GM21381 (cell line): ENCODE results near the gene CST1.
A peak's percentile ranks its signal among the peaks of the same experiment; 100 is the strongest.
"Not testable (repeated sequence)": the region's sequence is repeated elsewhere in the genome, so short reads cannot be mapped to it uniquely, and the experiment has no call there.

Experiments
- ATAC-seq: cut with Tn5 transposase; IDR thresholded peaks from one replicate; pipeline ENCODE4 v1.9.1; 2021; ENCODE audit warnings: mild to moderate bottlenecking, moderate library complexity; ENCODE audit not compliant: unreplicated experiment

CST1 gene

GRCh38 chr20:23750786-23751185 is at the start of gene CST1:
CST1 (minus strand) TSS chr20:23750935; CDS start chr20:23750866, 69 bp downstream.
- not testable (repeated sequence) for ATAC-seq

GRCh38 chr20:23799216-23799847 is 48.6 kb upstream of the CST1 start:
- ATAC-seq = peak; percentile 77

DNA sequence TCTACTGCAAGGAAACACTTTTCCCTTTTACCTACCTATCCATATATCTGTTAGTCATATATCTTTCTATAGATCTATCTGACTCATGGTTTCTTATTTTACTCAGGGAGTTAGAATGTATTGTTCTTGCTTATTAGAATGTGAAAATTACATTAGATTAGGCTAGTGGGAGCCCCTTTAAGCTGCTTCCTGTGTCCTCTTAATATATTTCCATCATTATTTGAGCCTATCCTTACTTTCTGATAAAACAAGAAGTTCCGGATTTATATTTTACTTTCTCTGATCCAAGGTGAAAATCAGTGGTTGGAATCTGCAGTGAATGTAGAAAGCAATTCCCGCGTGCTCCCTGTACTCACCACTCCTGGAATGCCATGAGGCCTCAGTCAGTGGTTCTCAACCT is 44.8 kb upstream of the CST1 start:
- no peak for ATAC-seq

- ATAC-seq = no peak
Observed at GRCh38 chr20:23794841-23795240, 44.1 kb upstream of the CST1 start.

DNA sequence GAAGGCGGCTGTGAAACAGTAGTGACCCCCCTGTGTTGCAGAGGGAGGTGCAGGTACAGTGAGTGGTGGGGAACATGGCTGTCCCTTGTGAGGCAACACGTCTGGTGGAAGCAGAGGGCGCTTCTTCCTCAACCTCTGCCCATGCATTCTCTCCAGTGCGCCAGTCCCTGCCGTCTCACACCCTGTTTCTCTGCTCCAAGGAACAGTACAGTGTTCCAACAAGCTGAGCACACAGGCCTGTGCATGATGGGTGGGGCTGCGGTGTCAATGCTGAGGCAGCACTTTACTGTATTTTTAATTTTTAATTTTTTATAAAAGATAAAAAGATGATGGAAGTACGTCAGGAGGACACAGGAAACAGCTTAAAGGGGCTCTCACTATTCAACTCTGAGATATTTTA is 43.3 kb upstream of the CST1 start:
- ATAC-seq = no peak

DNA sequence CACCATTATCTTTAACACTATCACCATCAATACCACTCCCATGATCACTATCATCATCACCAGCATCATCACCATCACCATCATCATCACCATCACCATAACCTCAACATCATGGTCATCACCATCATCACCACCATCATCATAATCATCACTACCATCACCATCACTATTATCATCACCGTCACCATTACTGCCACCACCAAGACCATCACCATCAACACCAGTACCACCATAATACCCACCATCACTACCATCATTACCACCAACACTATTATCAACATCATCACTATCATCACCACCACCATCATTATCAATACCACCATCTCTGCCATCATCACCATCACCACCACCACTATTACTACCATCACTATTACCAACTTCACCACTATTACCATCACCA is 32.7 kb upstream of the CST1 start:
- ATAC-seq = no peak

DNA sequence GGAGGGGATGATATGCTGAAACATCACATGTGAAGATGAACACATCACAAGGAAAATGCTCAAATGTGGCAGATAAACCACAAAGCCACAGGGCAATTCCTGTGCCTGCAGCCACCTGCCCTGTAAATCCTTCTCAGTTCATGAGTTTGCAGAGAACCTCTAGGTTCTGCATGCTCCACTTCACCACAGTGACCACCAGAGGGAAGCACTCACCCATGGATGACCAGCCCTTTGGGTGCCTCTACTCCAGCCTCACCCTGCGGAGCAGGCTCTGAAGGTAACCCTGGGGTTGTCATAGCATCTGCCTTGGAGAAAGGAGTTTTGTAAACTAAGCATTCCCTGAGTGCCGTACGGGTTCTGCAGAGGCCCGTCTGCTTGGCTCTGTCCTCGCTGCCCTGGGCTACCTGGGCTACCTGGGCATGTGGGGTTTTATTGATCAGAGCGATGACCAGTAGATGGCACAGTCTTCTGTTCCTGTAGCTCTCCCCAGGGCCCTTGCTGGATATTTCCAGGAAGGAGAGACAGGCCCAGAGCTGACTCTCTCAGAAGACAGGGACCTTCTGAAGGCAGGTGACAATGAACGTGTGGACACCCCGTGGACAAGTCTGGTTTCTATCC is 31.7 kb upstream of the CST1 start:
- no peak for ATAC-seq

DNA sequence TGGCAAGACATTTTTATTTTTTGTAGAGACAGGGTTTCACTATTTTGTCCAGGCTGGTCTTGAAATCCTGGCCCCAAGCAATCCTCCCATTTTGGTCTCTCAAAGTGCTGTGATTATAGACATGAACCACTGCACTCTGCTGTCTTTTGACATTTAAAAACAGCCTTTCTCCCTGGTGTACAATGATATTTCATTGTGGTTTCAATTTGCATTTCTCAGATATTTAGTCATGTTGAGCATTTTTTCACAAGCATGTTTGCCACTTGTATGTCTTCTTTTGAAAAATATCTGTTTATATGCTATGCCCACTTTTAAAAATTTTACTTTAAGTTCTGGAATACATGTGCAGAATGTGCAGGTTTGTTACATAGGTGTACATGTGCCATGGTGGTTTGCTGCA is 27.9 kb upstream of the CST1 start:
- not testable (repeated sequence) for ATAC-seq

DNA sequence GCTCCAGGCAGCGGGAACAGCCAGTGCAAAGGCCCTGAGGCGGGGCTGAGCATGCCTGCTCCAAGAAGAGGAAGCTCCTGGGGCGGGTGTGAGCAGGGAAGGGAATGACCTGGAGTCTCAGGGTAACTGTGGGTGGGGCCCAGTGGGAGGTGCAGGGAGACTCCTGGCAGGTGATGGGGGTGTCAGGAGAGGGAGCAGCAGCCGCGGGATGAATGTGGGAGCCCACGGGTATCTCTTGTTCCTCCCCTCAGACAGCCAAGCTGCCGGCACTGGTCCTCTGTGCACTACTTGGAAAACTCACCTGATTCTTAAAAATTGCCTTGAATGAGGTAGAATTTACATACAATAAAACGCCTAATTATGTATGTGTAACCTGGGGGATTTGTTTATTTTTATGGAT is 26.6 kb upstream of the CST1 start:
- ATAC-seq = not testable (repeated sequence)

DNA sequence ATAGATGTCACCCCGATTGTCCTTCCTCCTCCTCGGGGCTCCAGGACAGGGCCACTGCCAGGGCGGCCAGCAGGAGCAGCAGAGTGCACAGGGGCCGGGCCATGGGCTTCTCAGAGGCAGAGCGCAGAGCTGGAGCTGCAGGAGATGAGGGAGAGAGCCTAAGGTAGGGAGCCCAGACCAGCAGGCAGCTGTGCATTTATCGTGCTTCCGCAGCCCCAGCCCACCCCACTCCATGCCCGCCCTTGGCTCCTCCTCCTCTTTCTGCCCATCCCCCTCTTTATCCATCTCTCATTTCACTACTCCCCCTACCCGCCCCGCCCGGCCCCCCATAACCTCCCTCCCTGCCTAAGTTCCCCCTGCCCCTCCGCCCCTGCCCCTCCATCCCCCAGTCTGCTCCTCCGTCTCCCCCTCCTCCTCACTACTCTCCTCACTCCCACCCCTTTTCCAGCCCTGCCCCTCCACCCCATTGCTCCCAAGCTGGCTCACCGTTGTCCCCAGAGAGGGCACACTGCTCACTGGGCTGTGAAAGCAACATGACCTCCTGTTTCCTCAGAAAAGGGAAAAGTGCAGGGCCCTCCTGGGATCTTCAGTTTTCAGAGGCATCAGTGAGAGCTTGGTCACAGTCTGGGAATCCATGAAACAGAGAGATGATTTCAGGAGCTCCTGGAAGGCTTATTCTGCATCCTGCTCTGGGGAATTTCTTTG is 25.5 kb upstream of the CST1 start:
- no peak for ATAC-seq

DNA sequence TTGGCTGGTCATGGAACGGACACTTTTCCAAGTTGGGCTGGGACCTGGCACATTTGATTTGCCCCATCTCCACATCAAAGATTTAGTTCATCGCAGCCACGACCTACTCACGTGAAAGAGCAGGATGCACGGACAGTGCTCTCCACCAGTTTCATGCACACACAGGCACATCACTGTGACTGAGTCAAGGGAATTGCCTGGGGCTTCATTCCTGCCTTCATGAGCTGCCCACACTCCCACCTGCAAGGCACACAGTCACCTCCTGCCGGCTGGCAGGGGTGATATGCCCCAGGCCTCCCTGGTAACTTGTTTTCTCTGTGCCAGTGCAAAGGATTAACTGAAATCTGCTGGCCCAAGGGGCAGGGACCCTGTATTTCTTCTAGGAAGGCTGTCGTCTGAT is 23.3 kb upstream of the CST1 start:
- no peak for ATAC-seq

- ATAC-seq = no peak
Observed at GRCh38 chr20:23773579-23773978, 22.8 kb upstream of the CST1 start.

DNA sequence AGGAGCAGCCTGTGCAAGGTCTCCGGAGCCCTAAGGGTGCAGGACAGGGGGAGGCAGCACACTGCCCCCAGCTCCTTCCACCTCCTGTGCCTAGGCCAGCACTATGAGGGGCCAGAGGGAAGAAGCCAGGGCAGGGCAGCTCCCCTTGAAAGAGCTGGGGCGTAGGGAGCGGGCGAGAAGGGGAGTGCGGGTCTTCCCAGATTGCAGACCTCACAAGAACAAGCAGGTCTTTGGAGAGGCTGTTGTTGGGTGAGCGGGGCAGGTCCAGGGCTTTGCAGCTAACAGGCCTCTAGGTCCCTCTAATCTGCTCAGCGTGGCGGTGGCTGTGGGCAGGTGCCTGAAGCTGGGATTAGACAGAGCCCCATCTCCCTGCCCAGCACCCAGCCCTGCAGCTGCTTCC is 22.4 kb upstream of the CST1 start:
- ATAC-seq = no peak

DNA sequence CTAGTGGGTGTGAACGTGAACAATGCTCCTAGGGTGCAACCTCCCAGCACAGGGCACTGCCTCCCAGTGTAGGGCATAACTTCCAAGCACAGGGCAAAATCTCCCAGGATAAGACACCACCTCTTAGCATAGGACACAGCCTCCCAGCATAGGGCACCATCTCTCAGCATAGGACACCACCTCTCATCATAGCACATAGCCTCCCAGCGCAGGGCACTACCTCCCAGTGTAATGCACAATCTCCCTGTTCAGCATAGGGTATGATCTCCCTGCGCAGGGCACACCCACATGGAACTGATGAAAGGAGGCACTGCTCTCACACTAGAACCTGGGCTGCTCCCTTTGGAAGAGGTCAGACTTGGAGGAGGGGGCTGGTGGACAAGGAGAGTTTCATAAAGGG is 21.3 kb upstream of the CST1 start:
- ATAC-seq = no peak

DNA sequence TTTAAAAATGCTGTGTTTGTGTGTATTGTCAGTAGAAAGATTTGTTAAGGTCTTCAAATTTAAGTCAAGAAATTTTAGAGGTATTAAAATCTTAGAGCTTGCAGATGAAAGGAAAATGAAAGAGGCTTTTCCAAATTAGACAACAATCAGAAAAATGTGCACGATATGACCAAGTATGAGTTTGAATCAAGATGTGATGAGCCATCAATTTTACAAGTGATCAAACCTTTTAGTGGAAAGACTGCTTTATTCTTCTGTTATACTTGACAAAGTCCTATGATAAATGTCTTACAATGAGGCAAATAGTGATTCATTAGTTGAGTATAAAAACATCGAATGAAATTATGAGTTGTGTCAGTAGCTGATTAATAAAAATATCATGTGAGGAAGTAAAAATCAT is 19.6 kb upstream of the CST1 start:
- no peak for ATAC-seq

GRCh38 chr20:23768520-23768919 is 17.8 kb upstream of the CST1 start:
- not testable (repeated sequence) for ATAC-seq

- ATAC-seq = no peak
Observed at GRCh38 chr20:23766531-23766930, 15.8 kb upstream of the CST1 start.

GRCh38 chr20:23765578-23765977 is 14.8 kb upstream of the CST1 start:
- ATAC-seq = no peak

- ATAC-seq = not testable (repeated sequence)
Observed at GRCh38 chr20:23764630-23765029, 13.9 kb upstream of the CST1 start.

DNA sequence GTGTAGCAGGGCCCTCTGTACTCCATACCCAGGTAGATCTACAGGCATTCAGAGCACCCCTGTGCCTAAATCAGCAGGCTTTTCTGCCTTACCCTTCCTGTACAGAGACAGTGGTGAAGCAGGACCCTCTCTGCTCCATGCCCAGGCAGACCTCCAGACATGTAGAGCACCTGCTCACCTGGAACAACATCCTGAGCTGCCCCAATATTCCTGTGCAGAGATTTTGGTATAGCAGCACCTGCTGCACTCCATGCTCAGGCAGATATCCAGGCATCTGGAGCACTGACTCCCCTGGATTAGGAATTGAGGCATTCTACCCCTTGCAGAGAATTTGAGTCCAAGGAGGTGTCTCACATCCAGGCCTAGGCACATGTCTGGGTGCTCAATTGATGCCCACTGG is 12.6 kb upstream of the CST1 start:
- no peak for ATAC-seq

DNA sequence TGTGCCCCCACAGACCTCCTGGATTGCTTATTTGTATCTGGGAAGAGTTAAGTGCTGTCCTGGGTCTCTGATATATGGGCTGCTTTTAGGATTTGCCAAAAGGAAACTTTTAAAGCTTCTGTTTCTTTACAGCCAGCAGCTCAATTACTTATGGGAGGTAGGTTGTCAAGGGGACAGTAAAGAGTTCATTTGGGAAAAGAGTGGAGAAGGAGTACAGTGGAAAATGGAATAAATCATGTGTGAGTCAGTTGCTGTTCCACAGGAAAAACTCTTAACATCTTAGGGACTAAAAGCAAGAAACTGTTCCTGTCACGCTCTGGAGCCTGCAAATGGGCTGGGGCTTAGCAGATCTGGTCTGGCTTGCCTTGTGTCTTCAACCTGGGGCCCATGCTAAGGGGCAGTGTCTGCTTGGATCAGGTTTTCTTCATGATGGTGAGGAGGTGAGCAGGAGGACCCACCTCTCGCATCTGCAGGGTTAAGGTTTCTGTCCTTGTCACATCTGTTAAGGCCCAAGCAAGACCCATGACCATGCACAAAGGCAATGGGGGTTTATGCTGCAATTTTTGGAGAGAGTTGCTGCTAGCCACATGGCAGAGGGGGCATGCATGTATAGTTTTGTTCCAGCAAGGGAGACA is 8.7 kb upstream of the CST1 start:
- no peak for ATAC-seq

DNA sequence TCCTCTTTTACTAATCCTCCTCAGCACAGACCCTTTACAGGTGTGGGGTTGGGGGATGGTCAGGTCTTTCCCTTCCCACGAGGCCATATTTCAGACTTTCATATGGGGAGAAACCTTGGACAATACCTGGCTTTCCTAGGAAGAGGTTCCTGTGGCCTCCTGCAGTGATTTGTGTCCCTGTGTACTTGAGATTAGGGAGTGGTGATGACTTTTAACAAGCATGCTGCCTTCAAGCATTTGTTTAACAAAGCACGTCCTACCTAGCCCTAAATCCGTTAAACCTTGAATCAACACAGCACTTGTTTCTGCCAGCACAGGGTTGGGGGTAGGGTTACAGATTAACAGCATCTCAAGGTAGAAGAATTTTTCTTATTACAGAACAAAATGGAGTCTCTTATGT is 6.1 kb upstream of the CST1 start:
- not testable (repeated sequence) for ATAC-seq
